Esophagus squamous epithelium (tissue), 5 donors: ENCODE data around the gene HECTD1. TPM values are rescaled to one million over a fixed set of nuclear protein-coding genes. Genes with fewer than 3 reads are reported as not detected.

ENCODE experiments used
- DNase-seq: peaks from one replicate; lab custom pipeline; 2025; lab: John Stamatoyannopoulos, UW
- H3K27ac ChIP-seq, 4 donors: fragments of 200-600 bp; sonication (generic); one replicate each; pipeline ENCODE4 v1.5.1; 2016 to 2019; ENCODE audit warnings: mild to moderate bottlenecking in 1 of 4
- H3K27me3 ChIP-seq, 4 donors: fragments of 200-600 bp; sonication (generic); 1 replicate in 3 of 4; 2 replicates in 1 of 4; pipeline versions ENCODE4 v1.5.1 to v1.6.0; 2017 to 2021; ENCODE audit warnings: antibody characterized with exemption in 1 of 4
- H3K36me3 ChIP-seq, 3 donors: fragments of 200-600 bp; sonication (generic); one replicate each; pipeline ENCODE4 v1.5.1; 2016 to 2019
- H3K4me1 ChIP-seq, 3 donors: fragments of 200-600 bp; sonication (generic); one replicate each; pipeline ENCODE4 v1.5.1; 2017 to 2019
- H3K4me3 ChIP-seq, 4 donors: fragments of 200-600 bp; sonication (generic); 1 replicate in 3 of 4; 2 replicates in 1 of 4; pipeline ENCODE4 v1.5.1; 2016 to 2019; ENCODE audit warnings: mild to moderate bottlenecking in 2 of 4, moderate library complexity in 1 of 4
- H3K9me3 ChIP-seq, 3 donors: fragments of 200-600 bp; sonication (generic); one replicate each; pipeline ENCODE4 v1.5.1; 2016 to 2019
- CTCF ChIP-seq, 6 experiments: fragments of 450-650 bp in 4 of 6; fragments of 200-600 bp in 2 of 6; sonication (generic) in 2 of 6; IDR thresholded peaks; one replicate each; pipeline ENCODE4 v1.5.1; 2016 to 2019; ENCODE audit warnings: antibody characterized with exemption in 6 of 6, mild to moderate bottlenecking in 4 of 6, moderate library complexity in 4 of 6
- POLR2A ChIP-seq, 4 donors: fragments of 450-650 bp; IDR thresholded peaks; one replicate each; pipeline ENCODE4 v1.6.1; 2017; ENCODE audit warnings: antibody characterized with exemption in 4 of 4, mild to moderate bottlenecking in 4 of 4, moderate library complexity in 3 of 4
- WGBS, 2 donors: methylation state at CpG; one replicate each; pipeline ENCODE4 v1.1.5; 2018; 5-methylcytosine and 5-hydroxymethylcytosine counted together
- intact Hi-C: fragments of 100-400 bp; cut with DNase I; formaldehyde crosslinking; loops from one replicate; pipeline ENCODE4 v1.15.0; 2022
- total RNA-seq, 4 donors: library from RNA; depleted of rRNA; stranded (reverse); fragments of >200 nt; gene quantifications; one replicate each; pipeline ENCODE4 v1.1.0, GENCODE V29; 2016
- donor health status: DM: yes; HTN: yes; CAD: no.

HECTD1 gene
- total RNA-seq, 4 donors from 2014 or later = 175 to 250 (median 194) TPM

DNA sequence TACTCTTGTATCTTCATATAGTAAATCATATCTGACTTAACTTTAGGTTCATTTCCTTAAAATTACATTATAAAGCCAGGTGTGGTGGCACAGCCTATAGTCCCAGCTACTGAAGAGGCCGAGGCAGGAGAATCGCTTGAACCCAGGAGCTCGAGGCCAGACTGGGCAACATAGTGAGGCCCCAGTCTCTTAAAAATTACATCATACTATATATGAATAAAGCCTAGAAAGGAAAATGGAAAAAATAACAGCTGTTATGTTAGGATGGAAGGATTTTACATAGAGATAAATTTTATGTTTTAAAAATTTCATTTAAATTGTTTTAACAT, 4.2 kb downstream of the HECTD1 start:
- WGBS, 2 donors = 95 to 99% methylated on average over 3 of the region's 3 CpGs
- DNase-seq = no peak
- no peak overlapping the region for H3K4me3 ChIP-seq
- H3K27ac ChIP-seq = no peak overlapping the region
- peaks cover 0 to 49% (median 4%) of the 10 kb centered on the region in 3 donors for H3K36me3 ChIP-seq
- no peaks in the 10 kb centered on the region for H3K9me3 ChIP-seq
- H3K27me3 ChIP-seq = no peaks in the 10 kb centered on the region
- peaks cover 2 to 57% (median 7%) of the 10 kb centered on the region in 3 donors for H3K4me1 ChIP-seq
- intact Hi-C loops = no loop called here
- TF ChIP-seq POLR2A (IDR thresholded peaks at IDR 0.05) (no peak), CTCF (IDR thresholded peaks at IDR 0.05) (no peak)

- intact Hi-C loops = no loop called here
These were observed 6.5 kb downstream of the HECTD1 start for GRCh38 chr14:31201111-31201510.

GRCh38 chr14:31200702-31200990, 6.9 kb downstream of the HECTD1 start:
- TF ChIP-seq CTCF (IDR thresholded peaks at IDR 0.05) (no peak), POLR2A (IDR thresholded peaks at IDR 0.05) (no peak)
- no peak for DNase-seq
- WGBS, 2 donors = 74 to 100% methylated on average over 1 of the region's 1 CpG
- Histone ChIP-seq H3K4me3 (no peak overlapping the region), H3K27me3 (no peaks in the 10 kb centered on the region), H3K27ac (no peak overlapping the region), H3K4me1 (peaks cover 0 to 66% (median 7%) of the 10 kb centered on the region in 3 donors), H3K36me3 (peaks cover 0 to 75% (median 4%) of the 10 kb centered on the region in 3 donors), H3K9me3 (no peaks in the 10 kb centered on the region)
- intact Hi-C loops = no loop called here

More at GRCh38 chr14:31201111-31201510, 6.5 kb downstream of the HECTD1 start:
- Histone ChIP-seq H3K36me3 (peaks cover 0 to 70% (median 4%) of the 10 kb centered on the region in 3 donors), H3K4me3 (no peak overlapping the region), H3K9me3 (no peaks in the 10 kb centered on the region), H3K27me3 (no peaks in the 10 kb centered on the region), H3K27ac (no peak overlapping the region), H3K4me1 (peaks cover 0 to 69% (median 7%) of the 10 kb centered on the region in 3 donors)
- no peak for TF ChIP-seq POLR2A (IDR thresholded peaks at IDR 0.05)
- no peak for TF ChIP-seq CTCF (IDR thresholded peaks at IDR 0.05)
- 67 to 74% methylated on average over 1 of the region's 1 CpG for WGBS, 2 donors
- DNase-seq = no peak

DNA sequence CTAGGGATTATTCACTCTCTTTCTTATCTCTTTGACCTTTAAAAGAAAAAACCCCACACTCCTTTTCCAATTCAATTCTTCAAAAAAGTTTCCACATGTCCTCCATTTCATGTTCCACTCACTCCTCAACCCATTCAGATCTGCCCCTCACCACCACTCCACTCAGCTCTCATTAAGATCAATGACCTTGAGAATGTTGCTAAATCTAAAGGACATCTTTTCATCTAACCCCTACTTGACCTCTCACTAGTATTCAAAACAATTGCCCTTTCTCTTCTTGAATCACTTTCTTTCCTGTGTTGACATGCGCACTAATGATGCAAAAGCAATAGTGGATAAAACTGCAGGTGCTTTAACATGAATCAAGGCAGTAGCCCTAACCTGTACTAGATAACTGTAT, 9.9 kb downstream of the HECTD1 start:
- Histone ChIP-seq H3K4me1 (peaks cover 0 to 65% (median 4%) of the 10 kb centered on the region in 3 donors), H3K27ac (no peak overlapping the region), H3K27me3 (no peaks in the 10 kb centered on the region), H3K36me3 (peaks cover 0 to 80% (median 1%) of the 10 kb centered on the region in 3 donors), H3K4me3 (no peak overlapping the region), H3K9me3 (no peaks in the 10 kb centered on the region)
- TF ChIP-seq POLR2A (IDR thresholded peaks at IDR 0.05) (no peak), CTCF (IDR thresholded peaks at IDR 0.05) (no peak)
- no peak for DNase-seq
- intact Hi-C loops = no loop called here
- 69 to 90% methylated on average over 1 of the region's 1 CpG for WGBS, 2 donors

DNA sequence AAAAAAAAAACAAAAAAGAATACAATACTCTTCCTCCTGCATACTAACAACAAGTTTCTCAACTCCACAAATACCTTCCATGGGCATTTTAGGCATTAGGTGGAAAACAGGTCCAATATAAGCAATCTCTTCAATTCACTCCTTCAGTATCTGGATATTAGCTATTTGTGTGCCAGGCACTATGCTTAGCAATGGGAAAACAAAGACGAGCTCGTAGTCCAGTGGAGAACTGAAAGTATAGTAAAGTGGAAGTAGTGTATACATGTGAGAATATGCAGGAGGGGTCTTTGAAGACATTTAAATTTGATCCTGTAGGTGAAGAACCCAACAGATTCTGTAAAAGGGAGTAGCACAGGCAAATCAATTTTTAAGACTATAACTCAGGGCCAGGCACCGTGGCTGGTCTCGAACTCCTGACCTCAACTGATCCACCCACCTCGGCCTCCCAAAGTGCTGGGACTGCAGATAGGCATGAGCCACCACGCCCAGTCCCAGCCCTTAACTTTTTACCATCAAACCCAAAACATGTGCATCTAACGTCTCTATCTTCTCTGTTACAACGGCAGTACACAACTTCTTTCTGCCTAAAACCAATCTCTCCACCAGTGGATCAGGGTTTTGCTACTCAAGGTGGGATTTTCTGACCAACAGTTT, 10.6 kb downstream of the HECTD1 start:
- WGBS, 2 donors = 78 to 87% methylated on average over 8 of the region's 8 CpGs
- DNase-seq = no peak
- Histone ChIP-seq H3K27me3 (no peaks in the 10 kb centered on the region), H3K27ac (no peak overlapping the region), H3K4me3 (no peak overlapping the region), H3K36me3 (peaks cover 0 to 80% (median 0%) of the 10 kb centered on the region in 3 donors), H3K9me3 (no peaks in the 10 kb centered on the region), H3K4me1 (peaks cover 0 to 61% (median 4%) of the 10 kb centered on the region in 3 donors)
- intact Hi-C loops = no loop called here
- no peak for TF ChIP-seq CTCF (IDR thresholded peaks at IDR 0.05)
- no peak for TF ChIP-seq POLR2A (IDR thresholded peaks at IDR 0.05)
